GM19452 (cell line): ENCODE data around the gene BCORL1.

Source experiments
- ATAC-seq: cut with Tn5 transposase; IDR thresholded peaks from one replicate; pipeline ENCODE4 v1.9.1; 2021; ENCODE audit not compliant: unreplicated experiment

BCORL1 gene

GRCh38 chrX:129982300-129983251 is at the start of gene BCORL1:
Gene BCORL1, plus strand, starts transcription at chrX:129982635. Its CDS starts 22,597 bp downstream, at chrX:130005232.
- ATAC-seq = peak; percentile 90

DNA sequence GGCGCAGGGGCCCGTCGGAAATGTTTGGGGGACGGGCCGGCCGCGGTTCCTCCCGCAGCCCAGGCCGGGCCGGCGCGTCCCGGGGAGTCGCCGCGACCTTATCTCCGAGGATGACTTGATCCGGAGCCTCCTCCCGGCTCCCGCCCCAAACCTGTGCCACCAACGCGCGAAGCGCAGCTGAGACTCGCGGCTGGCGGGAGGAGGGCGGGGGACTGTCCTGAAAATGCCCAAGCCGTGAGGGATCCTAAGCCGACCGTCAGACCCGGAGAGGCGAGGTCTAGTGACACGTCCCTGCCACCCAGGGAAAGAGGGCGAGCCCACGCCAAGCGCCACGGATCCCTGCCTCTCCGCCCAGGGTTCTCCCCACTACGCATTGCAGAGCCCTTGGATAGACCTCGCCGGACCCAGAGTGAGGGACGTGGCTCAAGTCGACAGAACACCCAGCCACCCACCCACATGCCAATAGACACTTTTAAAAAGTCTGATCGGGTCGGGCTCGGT is 49.6 kb upstream of the BCORL1 start:
- peak; percentile 6 for ATAC-seq

GRCh38 chrX:129933700-129934099 is 48.7 kb upstream of the BCORL1 start:
- no peak for ATAC-seq

GRCh38 chrX:129934461-129934860 is 48.0 kb upstream of the BCORL1 start:
- ATAC-seq = no peak

GRCh38 chrX:129934952-129935351 is 47.5 kb upstream of the BCORL1 start:
- no peak for ATAC-seq

DNA sequence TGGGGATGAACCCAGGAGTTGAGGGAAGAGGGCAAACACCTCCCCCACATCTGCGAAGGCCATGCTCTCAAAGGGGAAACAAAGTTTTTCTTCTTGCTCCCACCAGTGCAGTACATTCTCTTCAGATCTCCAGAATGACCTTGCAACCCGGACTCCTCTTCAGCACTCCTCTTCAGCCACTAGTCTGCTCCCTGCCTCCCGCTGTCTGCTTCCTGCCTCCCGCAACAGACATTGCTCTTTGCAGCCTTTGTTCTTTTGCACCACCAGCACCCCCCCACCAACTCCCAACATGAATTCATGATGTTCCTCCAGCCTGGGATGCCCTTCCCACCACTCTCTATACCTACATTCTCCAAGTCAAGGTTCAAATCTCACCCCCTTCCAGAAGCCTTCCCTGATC is 44.4 kb upstream of the BCORL1 start:
- ATAC-seq = no peak

DNA sequence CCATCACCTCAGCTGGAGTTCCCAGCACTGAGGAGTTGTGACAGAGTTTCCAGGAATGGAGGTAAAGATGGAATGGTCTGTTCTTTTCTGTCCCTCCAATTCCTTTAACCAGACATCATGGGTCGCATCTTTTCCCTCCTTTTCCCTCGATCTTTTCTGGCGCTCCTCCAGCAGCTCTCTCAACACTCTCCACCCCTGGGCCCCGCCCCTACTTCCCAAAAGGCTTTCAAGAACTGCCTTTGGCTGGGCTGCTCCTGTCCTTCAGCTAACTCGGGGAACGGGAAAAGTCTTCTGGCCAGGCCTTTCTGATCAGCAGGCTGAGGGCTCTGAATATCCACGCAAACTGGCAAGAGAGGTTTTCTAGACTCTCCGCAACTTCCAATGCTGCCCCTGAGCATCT is 42.4 kb upstream of the BCORL1 start:
- no peak for ATAC-seq

DNA sequence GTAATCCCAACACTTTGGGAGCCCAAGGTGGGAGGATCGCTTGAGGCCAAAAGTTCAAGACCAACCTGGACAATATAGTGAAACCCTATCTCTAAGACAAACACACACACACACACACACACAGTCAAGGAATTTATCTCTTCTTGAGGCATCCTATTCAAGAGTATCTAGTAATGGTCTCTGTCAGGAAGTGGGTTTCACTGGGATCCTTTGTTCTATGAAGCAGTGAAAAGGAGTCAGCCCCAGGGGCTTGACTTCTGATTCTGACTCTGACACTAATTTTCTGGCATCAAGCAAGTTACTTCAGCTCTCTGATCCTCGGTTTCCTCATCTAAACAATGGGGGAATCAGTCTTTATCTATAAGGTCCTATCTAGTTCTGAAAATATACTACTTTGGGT is 41.7 kb upstream of the BCORL1 start:
- ATAC-seq = no peak

- ATAC-seq = no peak
Observed at GRCh38 chrX:129945131-129945530, 37.3 kb upstream of the BCORL1 start.

GRCh38 chrX:129953334-129953648 is 29.1 kb upstream of the BCORL1 start:
- no peak for ATAC-seq

DNA sequence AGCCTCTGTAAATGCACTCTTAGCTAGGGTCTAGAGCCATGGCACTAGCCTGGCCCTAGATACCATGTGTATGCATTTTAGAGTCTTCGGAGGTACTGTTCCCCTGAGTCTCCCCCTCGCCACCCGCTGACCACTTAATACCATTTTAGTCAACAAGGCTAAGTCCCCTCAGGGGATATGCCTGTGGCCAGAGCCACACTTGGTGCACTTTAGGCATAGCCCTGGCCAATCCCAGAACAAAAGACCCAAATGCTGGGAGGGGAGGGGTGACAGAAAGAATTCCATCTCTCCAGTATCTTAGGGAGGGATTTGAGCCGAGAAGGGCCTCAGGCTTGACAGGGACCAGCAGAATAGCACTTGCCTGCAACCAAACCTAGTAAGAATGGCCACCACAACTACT is 28.6 kb upstream of the BCORL1 start:
- no peak for ATAC-seq

DNA sequence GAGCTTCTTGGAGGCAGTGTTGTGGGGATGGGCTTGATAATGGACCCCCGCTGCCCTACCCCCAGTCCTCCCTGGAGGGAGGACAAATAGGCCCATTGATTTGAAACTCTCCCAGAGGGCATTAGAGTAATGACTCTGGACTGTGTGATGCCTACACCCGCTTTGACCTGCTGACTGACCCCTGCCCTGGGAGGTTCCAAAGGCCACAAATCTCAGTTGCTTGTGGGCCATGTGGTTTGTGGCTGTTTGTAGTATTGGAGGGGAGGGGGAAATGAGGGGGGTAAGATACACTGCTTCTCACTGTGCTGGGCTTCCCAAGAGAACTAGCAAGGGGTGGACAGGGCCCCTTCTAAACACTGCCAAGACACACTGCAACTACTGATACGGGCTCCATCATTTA is 27.6 kb upstream of the BCORL1 start:
- ATAC-seq = no peak

DNA sequence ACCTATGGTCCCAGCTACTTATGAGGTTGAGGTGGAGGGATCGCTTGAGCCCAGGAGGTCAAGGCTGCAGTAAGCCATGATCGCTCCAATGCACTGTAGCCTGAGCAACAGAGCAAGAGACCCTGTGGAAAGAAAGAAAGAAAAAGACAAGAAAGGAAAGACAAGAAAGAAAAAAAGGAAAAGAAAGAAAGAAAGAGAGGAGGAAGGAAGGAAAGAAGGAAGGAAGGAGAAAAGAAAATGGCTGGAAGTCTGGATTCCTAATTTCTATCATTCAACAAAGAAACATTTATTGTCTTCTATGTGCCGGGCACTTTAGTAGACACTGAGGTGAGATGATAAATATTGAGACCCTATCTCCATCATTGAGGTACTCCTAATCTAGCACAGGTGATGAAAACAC is 26.8 kb upstream of the BCORL1 start:
- no peak for ATAC-seq

- no peak for ATAC-seq
Observed at GRCh38 chrX:129956145-129956544, 26.3 kb upstream of the BCORL1 start.

- no peak for ATAC-seq
Observed at GRCh38 chrX:129956765-129957164, 25.7 kb upstream of the BCORL1 start.

GRCh38 chrX:129957241-129958082 is 25.0 kb upstream of the BCORL1 start:
- ATAC-seq = peak; percentile 65

GRCh38 chrX:129958083-129958465 is 24.4 kb upstream of the BCORL1 start:
- ATAC-seq = no peak

- ATAC-seq = no peak
Observed at GRCh38 chrX:129958814-129959492, 23.5 kb upstream of the BCORL1 start.

GRCh38 chrX:129959493-129959832 is 23.0 kb upstream of the BCORL1 start:
- ATAC-seq = no peak

DNA sequence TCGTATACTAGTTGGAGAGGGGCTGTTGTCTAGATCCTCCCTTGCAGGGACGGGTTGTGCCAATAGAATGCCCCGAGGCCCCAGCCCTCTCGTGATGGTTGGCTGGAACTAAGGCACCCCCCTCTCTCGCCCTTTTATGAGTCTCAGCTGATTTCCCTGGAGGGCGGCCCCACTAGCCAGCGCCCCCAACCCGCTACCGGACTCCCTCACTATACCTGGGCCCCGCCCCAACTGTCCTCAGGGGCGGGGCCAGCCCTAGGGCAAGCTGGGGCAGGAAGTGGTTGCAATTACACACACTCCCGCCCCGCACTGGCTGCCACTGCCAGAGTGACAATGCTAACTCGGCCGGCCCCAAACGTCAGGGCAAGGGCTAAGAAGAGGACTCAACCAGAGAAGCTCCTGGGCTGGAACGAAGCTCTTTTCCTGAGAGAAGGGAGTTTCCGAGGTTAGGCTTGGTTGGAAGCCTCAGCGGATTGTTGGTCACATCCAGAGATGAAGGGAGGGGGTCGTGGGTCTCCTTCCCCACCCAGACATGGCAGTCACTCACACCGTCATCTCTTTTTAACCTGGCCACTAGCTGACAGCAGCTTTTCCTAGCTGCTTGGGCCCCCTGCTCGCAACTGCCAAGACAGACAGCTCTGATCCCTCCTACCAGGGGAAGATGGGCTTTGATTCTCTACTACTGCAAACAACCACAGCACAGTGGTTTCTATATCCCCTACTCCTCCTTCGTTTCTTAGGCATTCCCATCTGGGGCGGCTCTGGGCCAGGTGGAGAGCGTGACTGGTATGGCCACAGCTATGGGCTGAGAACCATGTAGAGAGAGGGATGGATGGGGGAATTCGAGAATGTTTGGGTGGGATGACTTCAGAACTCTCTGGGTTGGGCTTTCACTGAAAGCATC is 21.0 kb upstream of the BCORL1 start:
- peak; percentile 92 for ATAC-seq
